NCI-H187 (cell line): ENCODE results near the gene SLC24A4.
"Not testable (repeated sequence)": the region's sequence is repeated elsewhere in the genome, so short reads cannot be mapped to it uniquely, and the experiment has no call there.

ENCODE experiments used
- DNase-seq, 2 experiments: peaks; one replicate each; lab custom pipeline; 2025; lab: John Stamatoyannopoulos, UW

SLC24A4 gene

DNA sequence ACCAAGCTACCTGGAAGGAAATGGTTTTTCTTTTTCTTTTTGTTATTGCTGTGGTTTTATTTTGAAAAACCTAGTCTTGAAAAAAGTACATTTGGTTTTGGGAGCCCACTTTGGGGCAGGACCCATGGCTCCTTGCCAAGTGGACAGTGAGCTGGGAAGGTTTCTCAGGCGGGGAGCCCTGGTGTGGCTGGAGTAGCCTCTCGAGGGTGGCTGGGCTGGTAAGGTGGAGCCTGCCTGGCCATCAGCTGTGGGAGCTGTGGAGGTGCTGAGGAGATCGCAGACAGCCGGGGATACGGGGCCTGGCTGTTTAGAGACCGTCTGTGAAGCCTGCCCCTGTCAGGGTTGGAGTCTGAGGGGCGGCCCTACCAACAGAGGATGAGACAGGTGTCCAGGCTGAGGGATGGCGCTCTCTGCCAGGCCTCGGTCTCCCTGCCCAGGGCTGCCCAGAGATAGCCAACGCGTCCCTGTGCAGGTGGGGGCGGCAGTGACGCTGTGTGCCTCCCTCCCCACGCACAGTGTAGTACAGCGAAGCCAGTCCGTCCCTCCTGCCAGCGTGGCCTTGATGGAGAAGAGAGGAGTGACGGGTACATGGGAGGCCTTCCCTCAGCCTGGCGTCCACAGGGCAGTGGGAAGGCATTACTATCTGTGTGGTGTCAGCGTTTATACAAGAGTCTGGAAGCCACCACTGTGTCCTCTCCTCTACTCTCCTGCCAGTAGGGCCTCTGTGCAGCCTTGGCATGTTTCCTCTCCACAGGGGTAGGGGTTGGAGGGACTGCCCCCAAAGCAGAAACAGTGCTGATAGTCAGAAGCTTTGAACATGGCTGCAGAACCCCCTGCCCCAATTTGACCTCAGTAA, 196.5 kb downstream of the SLC24A4 start:
- DNase-seq = no peak

DNA sequence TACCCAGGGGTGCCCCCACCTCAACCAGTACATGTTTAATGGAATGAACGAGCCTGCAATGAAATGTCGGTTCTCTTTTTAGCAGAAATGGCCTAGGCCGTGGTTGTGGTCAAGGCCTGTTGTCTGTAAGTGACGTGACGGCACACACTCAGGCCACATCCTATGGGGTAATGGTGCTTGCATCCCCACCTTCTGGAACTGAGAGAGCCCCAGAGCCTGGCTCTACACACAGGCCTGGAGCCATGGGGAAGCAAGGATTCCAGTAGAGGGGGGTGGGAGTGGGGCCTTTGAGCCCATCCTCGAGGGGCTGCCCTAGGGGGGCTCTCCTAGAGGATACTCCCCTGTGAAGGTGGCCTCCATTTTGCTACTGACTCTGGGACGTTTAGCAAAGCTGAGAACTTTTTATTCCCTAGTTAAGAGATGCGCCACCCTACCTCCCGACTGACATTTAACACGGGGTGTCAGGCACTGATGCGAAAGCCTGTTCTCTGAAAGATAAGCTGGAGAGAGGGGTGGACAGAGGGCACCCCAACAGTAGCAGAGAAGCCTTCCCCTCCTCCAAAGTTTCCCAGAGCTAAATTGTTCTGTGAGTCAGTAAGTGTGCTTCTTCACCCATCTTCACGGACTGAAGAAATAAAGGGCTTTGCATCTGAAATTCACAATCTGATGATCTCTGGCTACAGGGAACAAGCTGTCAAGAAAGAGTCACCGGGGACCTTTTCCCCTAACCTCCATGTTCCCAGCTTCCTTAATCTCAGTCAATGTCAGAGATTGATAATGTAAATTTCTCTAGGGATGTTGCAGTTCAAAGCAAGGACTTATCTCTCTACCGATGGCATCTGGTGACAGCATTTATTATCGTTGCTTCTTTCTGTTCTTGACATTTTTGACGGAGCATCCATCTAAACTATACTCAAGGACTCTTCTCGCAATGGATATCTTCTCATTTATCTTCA, 197.4 kb downstream of the SLC24A4 start:
- DNase-seq = no peak

DNA sequence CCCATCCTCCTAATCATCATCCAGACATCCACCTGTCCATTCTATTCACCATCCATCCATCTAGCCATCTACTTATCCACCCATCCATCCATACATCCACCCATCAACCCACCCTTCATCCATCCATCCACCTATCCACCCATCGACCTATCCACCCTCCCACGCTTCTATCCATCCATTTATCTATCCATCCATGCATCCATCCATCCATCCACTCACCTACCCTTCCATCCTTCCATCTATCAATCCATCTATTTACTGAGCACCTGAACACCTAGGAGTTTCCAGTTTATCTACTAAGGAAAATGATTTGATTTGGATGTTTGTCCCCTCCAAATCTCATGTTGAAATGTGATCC, 198.1 kb downstream of the SLC24A4 start:
- DNase-seq = no peak

DNA sequence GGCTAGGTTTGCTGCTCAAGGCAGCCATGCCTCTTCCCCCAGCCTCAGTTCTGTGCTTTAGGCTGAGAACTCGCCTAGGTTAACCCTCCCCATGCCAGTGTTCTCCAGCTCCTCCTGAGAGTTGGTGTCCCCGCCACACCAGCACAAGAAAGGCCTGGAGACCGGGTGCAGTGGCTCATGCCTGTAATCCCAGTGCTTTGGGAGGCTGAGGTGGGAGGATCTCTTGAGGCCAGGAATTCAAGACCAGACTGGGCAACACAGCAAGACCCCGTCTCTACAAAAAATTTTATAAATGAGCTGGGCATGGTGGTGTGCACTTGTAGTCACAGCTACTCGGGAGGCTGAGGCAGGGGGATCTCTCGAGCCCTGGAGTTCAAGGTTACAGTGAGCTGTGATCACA, 200.8 kb downstream of the SLC24A4 start:
- DNase-seq = no peak

DNA sequence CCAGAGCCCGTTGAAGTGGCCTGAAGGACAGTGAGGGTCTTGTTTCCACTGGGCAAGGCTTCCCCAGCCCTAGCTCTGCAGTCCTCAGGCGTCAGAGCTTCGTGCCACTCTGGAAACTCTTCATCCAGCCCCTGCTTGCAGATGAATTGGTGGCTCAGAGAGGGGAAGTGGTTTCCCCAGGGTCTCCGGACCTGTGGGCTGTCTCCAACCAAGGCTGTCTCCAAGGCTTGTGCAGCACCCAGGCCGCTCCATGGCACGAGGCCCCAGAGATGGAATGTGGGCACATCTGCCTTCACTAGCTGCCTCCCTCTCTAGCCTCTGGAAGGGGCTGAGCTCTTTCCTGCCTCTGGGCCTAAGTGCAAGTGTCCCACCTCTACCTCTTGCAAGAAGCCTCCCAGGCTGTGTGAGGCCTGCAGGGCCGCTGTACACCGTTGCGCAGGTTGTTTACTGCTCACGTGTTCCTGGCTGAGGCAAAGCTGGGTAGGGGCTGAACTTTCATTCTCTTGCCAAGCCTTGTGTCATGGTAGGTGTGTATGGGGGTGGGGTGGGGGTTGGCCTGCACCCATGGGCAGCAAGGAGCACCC, 201.7 kb downstream of the SLC24A4 start:
- DNase-seq = no peak

DNA sequence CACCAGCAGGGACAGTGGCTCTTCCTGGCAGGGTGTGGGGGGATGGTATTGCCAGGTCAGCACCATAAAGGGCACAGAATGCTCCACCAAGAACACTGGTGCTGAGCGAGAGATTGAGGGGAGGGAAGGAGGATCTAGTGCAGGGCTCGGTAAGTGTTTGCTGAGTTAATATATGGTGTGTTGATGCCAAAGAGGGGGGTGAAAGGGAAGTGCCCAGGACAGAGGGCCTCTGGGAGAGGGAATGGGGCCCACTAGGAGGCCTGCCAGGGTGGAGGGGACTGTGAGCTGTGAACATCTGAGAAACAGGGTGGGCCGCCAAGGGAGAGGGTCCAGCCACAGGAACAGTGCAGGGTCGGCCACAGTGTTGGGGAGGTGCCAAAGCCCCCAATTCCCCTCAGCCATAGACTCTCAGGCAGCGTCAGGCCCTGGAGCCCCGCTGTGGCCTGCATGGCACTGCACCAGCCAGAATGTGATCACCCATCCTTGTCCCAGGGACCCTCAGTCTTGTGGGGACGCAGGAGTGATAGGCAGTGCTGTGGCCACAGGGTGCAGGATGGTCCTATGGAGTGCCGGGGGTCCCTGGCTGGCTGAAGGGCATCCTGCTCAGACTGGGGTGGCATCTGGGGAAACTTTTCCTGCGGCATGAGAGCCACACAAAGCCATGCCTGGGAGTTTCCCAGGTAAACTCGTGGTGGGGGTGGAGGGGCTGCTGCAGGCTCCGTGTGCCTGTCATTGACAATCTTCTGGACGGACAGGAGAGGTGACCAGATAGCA, 202.5 kb downstream of the SLC24A4 start:
- no peak for DNase-seq

DNA sequence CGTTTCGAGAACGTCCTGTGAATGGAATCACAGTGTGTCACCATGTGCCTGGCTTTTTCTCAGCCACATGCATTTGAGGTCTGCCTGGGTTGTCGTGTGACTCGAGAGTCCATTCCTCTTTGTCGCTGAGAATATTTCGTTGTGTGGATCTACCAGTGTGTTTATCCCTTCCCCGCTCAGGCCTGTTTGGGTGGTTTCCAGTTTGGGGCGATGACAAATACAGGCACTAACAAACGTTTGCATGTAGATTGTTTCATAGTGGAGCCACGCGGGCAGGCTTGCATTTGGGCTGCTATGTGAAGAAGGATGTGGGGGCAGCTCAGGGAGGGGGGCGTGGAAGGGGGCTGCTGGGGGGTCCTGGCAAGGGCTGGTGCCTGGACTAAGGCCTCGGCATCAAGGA, 204.8 kb downstream of the SLC24A4 start:
- no peak for DNase-seq

DNA sequence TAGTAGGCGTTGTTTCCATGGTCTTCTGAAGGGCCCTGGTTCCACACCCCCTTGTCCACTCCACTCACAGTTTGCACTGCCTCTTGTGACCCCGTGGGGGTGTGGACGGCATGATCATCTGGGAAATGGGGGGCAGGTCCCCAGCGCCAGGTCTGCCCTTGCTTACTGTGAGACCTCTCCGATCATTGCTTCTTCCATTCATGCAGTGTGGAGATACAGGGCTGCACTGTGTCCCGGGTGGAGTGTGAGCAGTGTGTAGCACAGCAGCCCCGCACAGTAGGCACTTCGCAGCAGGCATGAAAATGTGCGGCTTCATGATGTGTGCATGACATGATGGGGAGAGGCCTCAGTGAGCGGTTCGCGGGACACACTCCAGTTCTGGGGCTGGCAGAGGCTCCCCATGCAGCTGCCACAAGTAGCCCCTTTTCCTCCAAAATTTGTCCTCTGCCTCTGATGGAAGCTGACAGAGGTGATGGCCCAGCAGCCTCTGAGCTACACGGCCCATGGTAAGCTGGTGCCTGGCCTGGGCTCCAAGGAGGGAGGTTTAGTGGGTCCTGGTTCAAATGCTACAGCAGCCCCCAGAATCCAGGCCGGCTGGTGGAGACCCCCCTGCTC, 205.6 kb downstream of the SLC24A4 start:
- DNase-seq = no peak

DNA sequence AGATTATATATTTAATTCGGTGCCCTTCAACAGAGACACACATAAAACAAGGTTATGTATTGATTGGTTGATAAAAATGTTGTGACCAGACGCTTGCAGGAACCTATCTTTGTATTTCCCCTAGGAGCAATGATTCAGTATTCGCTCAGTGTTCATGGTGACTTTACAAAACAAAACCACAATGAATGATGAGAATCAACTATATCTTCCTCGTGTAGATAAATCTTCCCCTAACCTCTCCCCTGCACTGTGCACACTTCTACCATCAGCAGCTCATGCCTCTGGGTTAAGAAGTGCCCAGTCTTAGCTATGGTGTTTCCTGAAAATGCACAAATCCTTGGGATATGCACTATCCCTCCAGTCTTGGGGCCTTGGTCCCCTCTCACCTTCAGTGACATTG, 206.9 kb downstream of the SLC24A4 start:
- no peak for DNase-seq

DNA sequence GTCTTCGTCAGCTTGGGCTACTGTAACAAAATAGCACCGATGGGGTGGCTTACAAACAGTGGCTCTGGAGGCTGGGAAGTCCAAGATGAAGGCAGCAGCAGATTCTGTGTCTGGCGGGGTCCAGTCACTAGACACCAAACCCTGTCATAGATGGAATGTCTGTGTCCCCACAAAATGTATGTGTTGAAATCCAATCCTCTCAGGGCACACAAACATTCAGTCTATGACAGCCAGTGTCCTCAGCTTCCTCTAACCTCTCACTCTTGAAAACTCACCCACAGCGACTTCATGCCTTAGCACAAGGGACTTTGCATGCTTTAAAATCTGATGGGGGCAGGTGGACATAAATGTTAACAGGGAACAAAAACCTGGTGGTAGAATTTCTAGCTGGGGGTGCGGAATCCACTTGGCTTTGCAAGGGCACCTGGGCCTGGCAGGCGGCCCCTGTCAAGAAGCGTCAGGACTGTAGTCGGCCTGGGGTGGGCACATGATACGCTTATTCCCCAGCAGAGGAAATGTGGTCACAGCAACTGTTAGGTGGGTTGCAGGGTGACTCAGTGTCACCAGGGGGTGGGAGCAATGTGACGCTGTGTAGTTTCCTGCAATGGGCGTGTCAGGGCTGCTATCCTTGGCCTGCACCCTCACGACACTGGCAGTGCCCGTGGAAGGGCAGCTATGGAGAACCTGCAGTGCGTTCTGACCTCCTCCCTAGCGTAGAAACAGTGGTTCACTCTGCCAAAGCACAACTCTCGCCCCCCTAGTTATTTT, 208.3 kb downstream of the SLC24A4 start:
- no peak for DNase-seq

DNA sequence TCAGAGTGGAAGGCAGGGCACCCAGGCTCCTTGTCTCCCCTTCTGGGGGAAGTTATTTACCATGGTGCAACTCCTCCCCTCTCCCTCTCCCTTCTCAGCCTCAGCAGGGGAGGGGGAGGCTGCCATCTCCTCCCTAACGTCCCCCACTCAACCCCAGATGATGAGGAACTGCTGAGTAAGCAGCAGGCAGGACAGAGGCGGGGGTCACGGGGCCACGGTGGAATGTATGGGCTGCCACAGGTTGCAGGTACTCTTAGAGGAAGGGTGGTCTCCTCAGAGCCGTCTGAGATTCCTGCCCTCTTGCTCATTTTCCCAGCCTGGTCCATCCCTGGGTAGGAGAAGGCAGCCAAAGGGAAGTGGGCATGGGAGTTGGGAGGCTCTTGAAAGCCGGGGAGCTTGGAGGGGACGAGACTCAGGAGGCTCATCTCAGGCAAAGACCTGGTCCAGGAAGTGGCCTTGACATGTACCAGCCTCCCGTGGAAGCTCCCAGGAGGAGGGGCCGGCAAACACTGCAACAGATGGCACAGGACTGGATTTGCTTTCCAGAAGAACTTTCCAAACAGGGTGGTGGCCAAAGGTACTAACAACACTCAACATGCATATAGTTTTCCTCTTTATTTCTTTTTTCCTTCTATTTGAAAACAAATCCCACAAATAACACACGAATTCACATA, 209.7 kb downstream of the SLC24A4 start:
- no peak for DNase-seq

DNA sequence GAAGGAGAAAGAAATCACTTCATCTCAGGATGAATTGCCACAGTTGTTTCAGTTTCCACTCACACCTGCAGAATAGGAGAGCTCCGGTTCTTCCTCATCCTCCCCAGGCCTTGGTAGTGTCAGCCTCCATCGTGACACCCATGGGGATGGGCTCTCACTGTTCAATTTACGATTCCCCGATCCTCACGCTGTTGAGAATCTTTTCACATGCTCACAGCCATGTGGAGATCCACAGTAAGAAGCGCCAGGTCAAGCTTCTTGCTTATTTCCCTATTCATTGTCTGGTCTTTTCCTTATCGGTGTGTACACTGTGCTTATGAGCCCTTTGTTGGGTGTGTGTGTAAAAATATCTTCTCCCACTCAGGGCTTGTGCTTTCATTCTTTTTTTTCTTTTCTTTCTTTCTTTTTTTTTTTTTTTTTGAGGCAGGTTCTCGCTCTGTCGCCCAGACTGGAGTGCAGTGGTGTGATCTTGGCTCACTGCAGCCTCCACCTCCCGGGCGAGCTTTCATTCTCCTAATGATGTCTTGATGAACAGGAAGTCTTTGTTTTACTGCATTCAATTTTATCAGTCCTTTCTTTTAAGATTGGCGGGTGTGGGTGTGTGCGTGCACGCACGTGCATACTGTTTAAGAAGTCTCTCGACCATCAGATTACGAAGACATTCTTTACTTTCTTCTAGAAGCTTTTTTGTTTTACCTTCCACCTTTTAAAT, 212.1 kb downstream of the SLC24A4 start:
- no peak for DNase-seq

DNA sequence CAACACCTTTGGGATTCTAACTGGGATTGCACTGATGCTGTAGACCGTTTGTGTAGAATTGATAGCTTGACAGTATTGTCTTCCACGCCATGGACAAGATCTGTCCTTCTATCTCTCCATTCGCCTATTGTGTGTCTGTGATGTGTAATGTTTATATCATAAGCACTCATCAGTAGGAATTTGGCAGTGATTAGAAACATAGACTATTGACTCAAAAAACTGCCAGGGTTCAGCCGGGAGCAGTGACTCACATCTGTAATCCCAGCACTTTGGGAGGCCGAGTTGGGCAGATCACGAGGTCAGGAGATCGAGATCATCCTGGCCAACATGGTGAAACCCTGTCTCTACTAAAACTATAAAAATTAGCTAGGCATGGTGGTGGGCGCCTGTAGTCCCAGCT, 213.3 kb downstream of the SLC24A4 start:
- not testable (repeated sequence) for DNase-seq

DNA sequence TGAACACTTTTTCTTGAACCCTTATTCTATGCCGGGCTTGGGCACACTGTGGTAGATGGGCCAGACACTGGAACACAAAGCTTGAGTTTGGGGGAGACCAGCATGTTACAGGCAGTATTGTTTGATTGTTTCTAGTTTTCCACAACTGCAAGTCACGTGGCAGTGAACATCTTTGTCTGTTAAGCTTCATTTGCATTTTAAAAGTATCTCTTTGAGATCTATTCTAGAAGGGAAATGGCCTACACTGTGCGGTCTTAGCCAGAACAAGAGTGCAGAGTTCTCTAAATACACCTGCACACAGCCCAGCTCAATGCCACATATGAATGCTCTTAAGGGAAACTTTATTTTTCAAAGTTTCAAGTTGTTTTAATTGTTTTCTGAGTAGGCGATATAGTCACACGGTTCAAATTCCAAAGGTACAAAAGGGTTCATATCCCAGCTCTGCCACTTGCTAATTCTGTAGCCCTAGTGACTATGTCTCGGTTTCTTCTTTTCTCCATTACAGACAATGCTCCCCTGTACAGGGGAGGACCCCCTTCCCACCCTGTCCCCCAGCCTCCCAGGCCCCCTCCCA, 215.5 kb downstream of the SLC24A4 start:
- no peak for DNase-seq

DNA sequence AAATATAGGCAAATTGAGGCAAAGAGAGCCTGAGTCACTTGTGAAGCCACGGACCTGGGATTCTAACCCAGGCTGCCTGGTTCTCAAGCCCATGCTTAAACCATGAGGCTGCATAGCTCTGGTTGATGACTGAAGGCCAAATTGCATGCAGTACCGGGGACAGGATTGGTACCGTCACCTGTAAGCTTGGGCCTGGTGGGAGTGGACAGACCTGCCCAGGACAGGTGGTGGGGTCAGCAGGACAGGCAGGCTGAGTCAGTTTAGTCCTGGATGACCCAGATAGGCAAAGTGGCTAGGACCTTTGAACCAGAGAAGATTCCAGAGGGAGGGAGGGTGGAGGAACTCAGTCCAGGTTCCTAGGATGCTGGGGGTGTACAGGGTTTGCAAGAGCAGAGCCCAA, 216.5 kb downstream of the SLC24A4 start:
- no peak for DNase-seq

DNA sequence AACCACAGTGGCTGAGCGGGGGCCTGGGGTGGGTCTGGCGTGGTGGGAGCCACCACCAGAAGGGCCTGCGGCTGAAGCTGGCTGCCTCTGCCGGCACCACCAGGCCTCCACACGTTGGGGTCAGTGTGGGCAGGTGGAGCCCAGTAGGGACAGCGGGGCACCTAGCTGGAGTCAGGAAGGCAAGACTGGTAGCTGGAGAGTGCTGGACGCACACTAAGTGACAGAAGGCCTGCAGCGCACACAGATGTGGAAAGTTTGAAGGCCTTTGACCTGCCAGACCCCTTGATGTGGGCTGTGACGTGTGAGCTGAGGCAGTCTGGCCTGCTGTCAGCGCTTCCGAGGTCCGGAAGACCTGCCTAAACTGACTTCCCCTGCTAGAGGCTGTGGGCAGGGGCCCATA, 216.9 kb downstream of the SLC24A4 start:
- no peak for DNase-seq

DNA sequence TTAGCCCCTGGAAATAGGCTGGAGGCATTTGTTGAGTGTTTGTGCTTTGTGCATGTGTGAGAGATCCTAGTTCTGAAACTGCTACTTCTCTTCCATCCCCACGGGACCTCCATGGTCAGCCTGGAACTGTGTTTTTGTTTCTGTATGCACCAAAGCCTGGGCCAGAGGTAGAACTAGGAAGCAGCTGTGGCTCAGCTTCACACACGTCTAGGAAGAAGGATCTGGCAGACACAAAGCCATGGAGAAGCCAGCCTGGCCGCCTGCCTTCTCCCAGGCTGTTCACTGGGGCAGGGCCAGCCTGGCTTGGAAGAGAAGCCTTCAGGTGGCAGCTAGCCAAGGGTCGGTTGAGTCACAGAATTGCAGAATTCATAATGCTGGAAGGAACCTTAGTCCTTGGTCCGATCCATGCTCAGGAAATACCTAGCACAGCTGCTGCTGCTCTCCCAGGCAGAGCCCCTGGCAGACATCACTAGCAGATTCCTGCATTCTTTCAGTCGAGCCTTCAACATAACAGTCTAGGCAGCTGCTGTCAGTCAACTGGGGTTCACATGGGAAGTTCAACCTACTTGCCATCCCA, 217.6 kb downstream of the SLC24A4 start:
- no peak for DNase-seq

DNA sequence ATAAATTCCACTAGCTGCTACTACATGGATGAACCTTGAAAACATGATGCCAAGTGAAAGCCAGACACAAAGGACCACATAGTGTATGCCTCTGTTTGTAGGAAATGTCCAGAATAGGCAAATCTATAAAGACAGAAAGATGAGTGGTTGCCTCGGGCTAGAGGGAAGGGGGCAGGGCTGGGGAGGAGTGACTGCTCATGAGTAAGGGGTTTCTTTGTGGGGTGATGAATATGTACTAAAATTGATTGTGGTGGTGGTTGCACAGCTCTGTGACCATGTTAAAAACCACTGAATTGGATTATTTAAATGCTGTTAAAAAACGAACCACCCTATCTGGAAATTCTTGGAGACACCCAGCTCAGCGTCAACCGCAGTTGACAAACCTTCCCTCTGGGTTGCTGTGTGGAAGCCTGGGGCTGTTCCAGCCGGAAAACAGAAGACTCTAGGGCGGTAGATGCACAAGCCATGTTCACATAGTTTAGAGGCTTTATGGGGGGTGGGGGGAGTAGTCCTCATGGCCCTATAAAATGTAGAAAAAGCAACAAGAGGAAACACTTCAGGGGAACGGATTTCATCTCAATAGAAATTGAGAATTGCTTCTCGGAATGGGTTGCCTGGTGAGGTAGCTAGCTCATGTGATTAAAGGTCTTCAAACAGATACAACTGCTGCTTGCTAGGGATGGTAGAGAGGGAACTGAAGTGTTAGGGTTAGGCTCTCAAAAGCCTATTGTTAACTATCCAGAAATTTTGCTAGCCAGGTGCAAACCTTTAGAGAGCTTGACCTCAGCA, 220.0 kb downstream of the SLC24A4 start:
- no peak for DNase-seq
